ENCODE data around the gene AGAP2.

The AGAP2 gene

GRCh38 chr12:57767305-57767698 is 28.8 kb upstream of the AGAP2 start:
- no peak for DNase-seq (ENCODE audit: low spot score)

GRCh38 chr12:57766464-57767304 is 28.1 kb upstream of the AGAP2 start, which contains the start of gene CYP27B1:
Gene CYP27B1 (minus strand): TSS chr12:57767078. CDS start chr12:57767041, 37 bp downstream.
- no peak for DNase-seq (ENCODE audit: low spot score)

- no peak for DNase-seq (ENCODE audit: low spot score)
Measured at GRCh38 chr12:57765698-57766463, 27.3 kb upstream of the AGAP2 start.

- DNase-seq (ENCODE audit: low spot score): peak; percentile 40
Measured at GRCh38 chr12:57765003-57765697, 26.6 kb upstream of the AGAP2 start.

GRCh38 chr12:57764662-57765002 is 26.1 kb upstream of the AGAP2 start:
- DNase-seq (ENCODE audit: low spot score): no peak

- DNase-seq (ENCODE audit: low spot score): no peak
Measured at GRCh38 chr12:57763881-57764661, 25.5 kb upstream of the AGAP2 start.

- no peak for DNase-seq (ENCODE audit: low spot score)
Measured at GRCh38 chr12:57762463-57762862, 23.9 kb upstream of the AGAP2 start.

- no peak for DNase-seq (ENCODE audit: low spot score)
Measured at GRCh38 chr12:57761391-57761998, 23.0 kb upstream of the AGAP2 start.

GRCh38 chr12:57760347-57760982 is 21.9 kb upstream of the AGAP2 start:
- no peak for DNase-seq (ENCODE audit: low spot score)

GRCh38 chr12:57759360-57759980 is 20.9 kb upstream of the AGAP2 start:
- peak; percentile 57 for DNase-seq (ENCODE audit: low spot score)

GRCh38 chr12:57758552-57759359 is 20.2 kb upstream of the AGAP2 start:
- DNase-seq (ENCODE audit: low spot score): no peak

- DNase-seq (ENCODE audit: low spot score): no peak
Measured at GRCh38 chr12:57757771-57758170, 19.2 kb upstream of the AGAP2 start.

GRCh38 chr12:57756406-57757341 is 18.1 kb upstream of the AGAP2 start:
- peak; percentile 73 for DNase-seq (ENCODE audit: low spot score)

GRCh38 chr12:57755454-57756372 is 17.2 kb upstream of the AGAP2 start:
- no peak for DNase-seq (ENCODE audit: low spot score)

- no peak for DNase-seq (ENCODE audit: low spot score)
Measured at GRCh38 chr12:57755194-57755453, 16.6 kb upstream of the AGAP2 start.

GRCh38 chr12:57754411-57755193 is 16.1 kb upstream of the AGAP2 start, which contains the start of gene MARCHF9:
Gene MARCHF9 (plus strand): TSS chr12:57755103. CDS start chr12:57755529, 426 bp downstream.
- peak; percentile 89 for DNase-seq (ENCODE audit: low spot score)

All from CD4-positive, alpha-beta T cell treated with Interleukin-15 for 4 hours (primary cell).